ENCODE data around the gene KCNMB3.
"Not testable (repeated sequence)": the region's sequence is repeated elsewhere in the genome, so short reads cannot be mapped to it uniquely, and the experiment has no call there.

KCNMB3 gene

GRCh38 chr3:179263134-179263533 lies 12.2 kb upstream of the KCNMB3 start:
- no peak for DNase-seq

GRCh38 chr3:179260949-179261765 lies 10.2 kb upstream of the KCNMB3 start:
- no peak for DNase-seq

GRCh38 chr3:179259959-179260756 lies 9.2 kb upstream of the KCNMB3 start:
- DNase-seq, result not testable (repeated sequence)

- no peak for DNase-seq
Observed at GRCh38 chr3:179258820-179259219, 7.9 kb upstream of the KCNMB3 start.

- DNase-seq, result not testable (repeated sequence)
Observed at GRCh38 chr3:179257742-179258141, 6.8 kb upstream of the KCNMB3 start.

DNA sequence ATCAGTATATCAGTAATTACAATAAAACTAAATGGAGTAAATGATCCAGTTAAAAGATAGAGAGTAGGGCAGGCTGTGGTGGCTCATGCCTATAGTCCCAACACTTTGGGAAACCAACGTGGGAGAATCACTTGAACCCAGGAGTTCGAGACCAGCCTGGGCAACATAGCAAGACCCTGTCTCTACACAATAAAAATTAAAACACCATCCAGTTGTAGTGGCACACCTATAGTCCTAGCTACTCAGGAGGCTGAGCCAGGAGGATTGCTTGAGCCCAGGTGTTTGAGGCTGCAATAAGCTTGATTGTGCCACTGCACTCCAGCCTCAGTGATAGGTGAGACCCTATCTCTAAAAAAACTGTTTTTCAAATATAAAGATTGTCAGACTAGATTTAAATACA lies 5.9 kb upstream of the KCNMB3 start:
- DNase-seq, result no peak

DNA sequence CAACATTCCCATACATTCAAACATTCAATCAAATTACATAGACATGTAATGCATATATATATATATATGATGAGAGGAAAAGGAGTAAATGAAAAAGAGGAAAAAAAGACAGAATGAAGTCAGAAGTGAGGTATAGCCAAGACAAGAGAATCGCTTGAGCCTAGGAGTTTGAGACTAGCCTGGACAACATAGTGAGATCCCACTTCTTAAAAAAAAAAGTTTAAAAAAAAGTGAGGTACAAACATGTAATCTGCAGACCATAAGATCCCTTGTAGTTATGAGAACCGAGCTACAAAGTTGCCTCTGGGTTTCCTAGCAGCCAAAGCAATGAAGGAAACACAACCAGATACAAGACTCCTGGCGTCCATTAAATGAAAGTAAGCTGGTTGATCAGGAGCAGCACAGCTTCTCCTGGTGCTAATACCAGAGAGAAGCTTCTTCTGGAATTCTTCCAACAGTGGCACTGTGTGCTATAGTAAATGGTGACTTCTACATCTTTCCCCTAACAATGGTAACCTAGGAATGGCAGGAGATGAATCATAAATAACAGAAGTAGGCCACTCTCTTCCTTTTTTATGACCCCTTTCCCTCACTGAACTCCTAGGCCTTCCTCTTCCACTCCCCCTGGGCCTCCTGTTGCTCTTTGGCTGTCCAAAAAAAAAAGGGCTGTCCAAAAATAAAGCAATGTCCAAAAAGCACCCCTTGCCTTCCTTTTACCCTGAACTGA lies 3.5 kb downstream of the KCNMB3 start:
- DNase-seq, result no peak

- no peak for DNase-seq
Observed at GRCh38 chr3:179244878-179245277, 6.0 kb downstream of the KCNMB3 start.

GRCh38 chr3:179242859-179243258 lies 8.1 kb downstream of the KCNMB3 start:
- DNase-seq, result not testable (repeated sequence)

- not testable (repeated sequence) for DNase-seq
Observed at GRCh38 chr3:179240299-179240698, 10.6 kb downstream of the KCNMB3 start.

- no peak for DNase-seq
Observed at GRCh38 chr3:179236669-179237301, 14.1 kb downstream of the KCNMB3 start.

DNA sequence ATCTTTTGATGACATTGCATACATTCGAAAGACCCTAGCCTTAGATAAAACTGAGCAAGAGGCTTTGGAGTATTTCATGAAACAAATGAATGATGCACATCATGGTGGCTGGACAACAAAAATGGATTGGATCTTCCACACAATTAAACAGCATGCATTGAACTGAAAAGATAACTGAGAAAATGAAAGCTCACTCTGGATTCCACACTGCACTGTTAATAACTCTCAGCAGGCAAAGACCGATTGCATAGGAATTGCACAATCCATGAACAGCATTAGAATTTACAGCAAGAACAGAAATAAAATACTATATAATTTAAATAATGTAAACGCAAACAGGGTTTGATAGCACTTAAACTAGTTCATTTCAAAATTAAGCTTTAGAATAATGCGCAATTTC lies 16.7 kb downstream of the KCNMB3 start:
- DNase-seq, result no peak

- DNase-seq, result no peak
Observed at GRCh38 chr3:179233043-179233442, 17.9 kb downstream of the KCNMB3 start.

- DNase-seq, result no peak
Observed at GRCh38 chr3:179229177-179229576, 21.7 kb downstream of the KCNMB3 start.

DNA sequence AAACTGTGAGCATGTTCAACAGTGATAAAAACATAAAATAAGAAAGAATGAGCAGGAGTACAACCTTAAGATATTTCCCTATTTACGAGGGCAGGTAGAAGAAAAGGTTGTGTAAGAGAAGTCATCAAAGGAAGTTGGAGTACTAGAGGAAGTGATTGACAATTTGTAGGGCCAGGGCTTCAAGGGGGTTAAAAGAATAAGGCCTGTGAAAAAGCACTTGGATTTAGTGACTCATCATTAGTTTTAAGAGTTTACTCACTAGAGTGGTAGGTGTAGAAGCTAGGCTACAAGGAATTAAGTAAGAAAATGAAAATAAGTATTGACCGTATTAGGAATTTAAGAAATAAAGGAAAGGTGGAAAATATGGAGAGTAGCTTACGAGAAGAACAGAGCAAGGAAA lies 23.6 kb downstream of the KCNMB3 start:
- DNase-seq, result no peak

- no peak for DNase-seq
Observed at GRCh38 chr3:179224584-179224983, 26.3 kb downstream of the KCNMB3 start.

DNA sequence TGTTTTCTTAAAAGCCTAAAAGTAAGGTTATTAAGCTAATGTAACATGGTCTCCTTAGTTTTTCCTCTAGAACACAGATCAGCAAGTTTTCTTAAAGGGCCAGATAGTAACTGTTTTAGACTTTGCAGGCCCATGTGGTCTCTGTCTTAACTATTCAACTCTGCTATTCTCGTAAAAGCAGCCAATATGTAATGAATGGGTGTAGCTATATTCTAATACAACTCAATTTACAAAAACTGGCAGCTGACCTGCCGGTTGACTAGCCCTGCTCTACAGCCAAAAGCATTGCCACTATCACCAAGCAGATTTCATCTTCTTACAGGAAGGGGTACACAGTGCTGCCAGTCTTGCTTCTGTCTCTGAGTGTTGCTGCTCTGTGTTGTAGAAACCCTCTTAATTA lies 27.4 kb downstream of the KCNMB3 start:
- DNase-seq, result no peak

GRCh38 chr3:179218213-179218612 lies 32.7 kb downstream of the KCNMB3 start:
- DNase-seq, result not testable (repeated sequence)

- not testable (repeated sequence) for DNase-seq
Observed at GRCh38 chr3:179215550-179215949, 35.4 kb downstream of the KCNMB3 start.

DNA sequence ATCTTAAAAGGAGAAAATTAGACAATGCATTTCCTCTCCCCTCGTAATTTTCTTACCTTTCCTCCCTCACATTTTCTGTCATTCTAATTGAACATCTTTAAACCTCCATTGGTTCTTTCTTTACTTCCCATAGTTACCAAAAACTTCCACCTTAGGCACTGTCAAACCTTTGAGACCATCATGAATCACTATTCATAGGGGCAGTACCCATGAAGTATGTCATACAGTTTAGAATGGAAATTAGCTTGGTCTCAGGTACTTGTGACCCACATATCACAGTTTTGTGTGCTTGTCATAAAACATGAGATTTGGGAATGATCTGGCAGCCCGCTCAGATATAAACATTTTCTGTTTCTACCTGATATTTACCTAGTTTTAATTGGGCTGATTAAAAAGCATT lies 50.1 kb downstream of the KCNMB3 start:
- DNase-seq, result no peak

DNA sequence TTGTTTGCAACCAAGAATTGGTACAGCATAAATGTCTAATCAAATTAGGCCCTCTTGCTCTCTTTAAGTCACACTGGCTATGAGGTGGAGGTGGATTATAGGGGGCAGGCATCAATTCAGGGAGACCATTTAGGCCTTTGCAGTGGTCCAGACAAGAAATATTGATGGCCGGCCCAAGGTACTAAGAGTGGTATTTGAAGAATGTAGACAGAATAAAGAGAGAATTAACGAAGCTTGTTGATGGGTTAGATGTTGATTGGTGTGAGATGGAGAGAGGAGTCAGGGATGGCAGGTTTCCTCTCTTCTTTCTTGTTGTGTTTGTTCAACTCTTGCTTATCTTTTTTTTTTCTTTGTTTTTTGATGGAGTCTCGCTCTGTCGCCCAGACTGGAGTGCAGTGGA lies 54.2 kb downstream of the KCNMB3 start:
- no peak for DNase-seq

DNA sequence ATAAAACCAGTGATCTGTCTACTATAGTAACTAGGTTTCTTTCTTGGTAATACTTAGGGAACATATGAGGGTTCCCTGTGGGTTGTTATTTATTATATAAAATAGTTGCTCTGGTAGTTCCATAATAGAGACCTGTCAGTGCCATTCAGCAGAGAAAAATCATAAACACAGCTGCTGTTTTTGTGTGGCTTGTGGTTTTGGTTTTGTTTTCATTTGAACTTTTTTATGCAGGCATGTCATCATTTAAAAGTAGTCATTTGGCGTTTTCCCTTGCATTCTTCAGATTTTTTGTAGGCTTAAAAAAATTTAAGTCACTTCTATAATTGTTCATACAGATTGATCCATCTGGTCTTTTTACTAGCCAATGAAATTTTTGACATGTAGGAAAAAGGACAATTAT lies 54.8 kb downstream of the KCNMB3 start:
- DNase-seq, result no peak

DNA sequence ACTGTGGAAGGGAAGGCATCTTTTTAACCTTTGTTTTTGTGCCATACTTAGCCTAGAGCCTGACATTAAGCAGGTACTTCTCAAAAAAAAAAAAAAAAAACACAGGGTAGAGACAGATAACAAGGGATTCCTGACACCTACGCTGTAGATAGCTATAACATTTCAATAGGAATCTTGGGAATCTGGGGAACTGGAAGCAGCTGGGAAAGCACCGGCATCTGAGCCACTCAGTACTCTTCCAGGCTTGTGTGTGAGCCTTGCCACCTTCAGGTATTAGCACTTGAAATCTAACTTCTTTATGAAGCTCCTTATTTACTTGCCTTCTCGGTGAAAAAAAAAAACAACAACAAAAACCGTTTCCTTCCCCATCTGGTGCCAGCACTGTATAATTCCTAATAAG lies 56.0 kb downstream of the KCNMB3 start:
- DNase-seq, result no peak

Measured in NCI-H524 treated with DMSO at 0.1 percent for 48 hours (cell line).